HepG2 (cell line): ENCODE measurements around the gene ICAM3. TPM values are rescaled to one million over a fixed set of nuclear protein-coding genes. Genes with fewer than 3 reads are reported as not detected.

Experiments used
- ATAC-seq: fragments of 200-7000 bp; cut with Tn5 transposase; 3 replicates; pipeline ENCODE4 v1.9.1; 2020; ENCODE audit warnings: mild to moderate bottlenecking, moderate library complexity
- Bru-seq: library from RNA; stranded (reverse); fragments of 400-500 nt; gene quantifications from one replicate; lab custom pipeline; 2021; lab: Mats Ljungman, UMichigan
- BruChase-seq, 2 experiments: library from RNA; stranded (reverse); fragments of 400-500 nt; gene quantifications; one replicate each; lab custom pipeline; 2021; lab: Mats Ljungman, UMichigan
- BruUV-seq: library from RNA; stranded (reverse); fragments of 400-500 nt; replicated peaks from 2 replicates; lab custom pipeline; 2021; lab: Mats Ljungman, UMichigan
- CTCF ChIA-PET: fragments of 300-600 bp; formaldehyde crosslinking; extraction: SDS; loops from one replicate; lab custom pipeline; 2021; ENCODE audit warnings: low total read pairs, inconsistent platforms, low intra/inter-chr PET ratio; lab: Yijun Ruan, JAX
- POLR2A ChIA-PET: fragments of 350-600 bp; sonication (Branson Sonifier 250); formaldehyde crosslinking; loops from one replicate; lab custom pipeline; 2020; ENCODE audit warnings: antibody characterized with exemption, inconsistent platforms; lab: Yijun Ruan, JAX
- DNase-seq: peaks from one replicate; pipeline ENCODE4 v3.0.0-alpha.2; 2015; ENCODE audit warnings: low spot score
- FAIRE-seq: peaks from 3 replicates; lab custom pipeline; 2011; peaks lifted over from hg19 to GRCh38; lab: Jason Lieb, UNC
- H2AFZ ChIP-seq: one replicate; pipeline ENCODE4 v1.6.1; 2011; ENCODE audit warnings: low read length, inconsistent platforms
- H3K27ac ChIP-seq: fragments of 300-600 bp; 3 replicates; pipeline ENCODE4 v1.8.0; 2011; ENCODE audit warnings: mixed run types, mild to moderate bottlenecking, mixed read lengths, low read length, inconsistent platforms; ENCODE audit not compliant: insufficient read depth; ENCODE audit errors: extremely low read length
- H3K27me3 ChIP-seq, 2 experiments: fragments of 200-600 bp in 1 of 2; 2 replicates in 1 of 2; 3 replicates in 1 of 2; pipeline versions ENCODE4 v1.6.0 to v1.8.0; 2011; ENCODE audit warnings: low read length in 2 of 2, mild to moderate bottlenecking in 2 of 2, moderate library complexity in 2 of 2, inconsistent platforms in 1 of 2; ENCODE audit not compliant: insufficient read depth in 2 of 2, control insufficient read depth in 1 of 2
- H3K36me3 ChIP-seq, 2 experiments: fragments of 200-600 bp in 1 of 2; replicated peaks in 1 of 2; 2 replicates in 1 of 2; 3 replicates in 1 of 2; pipeline versions ENCODE4 v1.5.1 to v1.8.0; 2011; ENCODE audit warnings: low read length in 2 of 2, inconsistent platforms in 1 of 2; ENCODE audit not compliant: insufficient read depth in 2 of 2, control insufficient read depth in 1 of 2
- H3K4me1 ChIP-seq: 2 replicates; pipeline ENCODE4 v1.5.1; 2012; ENCODE audit warnings: low read length, inconsistent platforms; ENCODE audit not compliant: insufficient read depth
- H3K4me2 ChIP-seq: 2 replicates; pipeline ENCODE4 v1.6.0; 2011; ENCODE audit warnings: low read depth, low read length, inconsistent platforms
- H3K4me3 ChIP-seq, 3 experiments: fragments of 200-600 bp in 1 of 3; sonication (generic), shearing (Covaris generic) in 1 of 3; replicated peaks in 1 of 3; 2 replicates each; pipeline ENCODE4 v1.5.1; 2011 to 2016; ENCODE audit warnings: low read length in 3 of 3, inconsistent platforms in 2 of 3, low read depth in 2 of 3, mild to moderate bottlenecking in 2 of 3, control low read depth in 1 of 3, mixed read lengths in 1 of 3; ENCODE audit not compliant: insufficient read depth in 1 of 3
- H3K79me2 ChIP-seq: one replicate; pipeline ENCODE4 v1.6.1; 2011; ENCODE audit warnings: low read length, inconsistent platforms; ENCODE audit not compliant: insufficient read depth
- H3K9ac ChIP-seq: 2 replicates; pipeline ENCODE4 v1.6.0; 2011; ENCODE audit warnings: mild to moderate bottlenecking, low read depth, low read length, inconsistent platforms; ENCODE audit not compliant: insufficient read depth
- H3K9me3 ChIP-seq: 2 replicates; pipeline ENCODE4 v1.5.1; 2012; ENCODE audit warnings: mild to moderate bottlenecking, low read length
- H4K20me1 ChIP-seq: 2 replicates; pipeline ENCODE4 v1.6.0; 2011; ENCODE audit warnings: inconsistent platforms, mild to moderate bottlenecking, low read length, moderate library complexity; ENCODE audit not compliant: insufficient read depth
- GZF1 ChIP-seq: sonication (generic); formaldehyde crosslinking; IDR thresholded peaks from 2 replicates; pipeline ENCODE4 v1.5.1; 2020; ENCODE audit warnings: mild to moderate bottlenecking, missing genetic modification reagents
- MBD4 ChIP-seq: IDR thresholded peaks from 2 replicates; pipeline ENCODE4 v1.6.1; 2012; ENCODE audit warnings: low read length, inconsistent platforms, borderline replicate concordance
- NKX3-1 ChIP-seq: sonication (generic); formaldehyde crosslinking; IDR thresholded peaks from 2 replicates; pipeline ENCODE4 v1.5.0; 2020; ENCODE audit warnings: missing genetic modification reagents
- PAWR ChIP-seq: sonication (generic); formaldehyde crosslinking; IDR thresholded peaks from 2 replicates; pipeline ENCODE4 v1.4.0; 2020; ENCODE audit warnings: missing genetic modification reagents, mild to moderate bottlenecking, borderline replicate concordance
- PHB2 ChIP-seq: fragments of 450-650 bp; IDR thresholded peaks from 2 replicates; pipeline ENCODE4 v1.6.1; 2018; ENCODE audit not compliant: partially characterized antibody
- POGZ ChIP-seq: sonication (generic); formaldehyde crosslinking; IDR thresholded peaks from 2 replicates; pipeline ENCODE4 v1.4.0; 2020; ENCODE audit warnings: mild to moderate bottlenecking, missing genetic modification reagents
- RFX1 ChIP-seq: fragments of 450-650 bp; IDR thresholded peaks from 2 replicates; pipeline ENCODE4 v1.6.1; 2017
- TARDBP ChIP-seq: sonication (generic); formaldehyde crosslinking; IDR thresholded peaks from 2 replicates; pipeline ENCODE4 v1.8.0; 2022; ENCODE audit warnings: mild to moderate bottlenecking, missing genetic modification reagents
- XRCC5 ChIP-seq: fragments of 200-400 bp; formaldehyde crosslinking; optimal IDR thresholded peaks from 2 replicates; pipeline ENCODE3; 2017; ENCODE audit warnings: mild to moderate bottlenecking, low read length
- ZBTB7B ChIP-seq: sonication (generic); formaldehyde crosslinking; IDR thresholded peaks from 2 replicates; pipeline ENCODE4 v1.4.0; 2020; ENCODE audit warnings: missing genetic modification reagents
- ZNF276 ChIP-seq: sonication (generic); formaldehyde crosslinking; IDR thresholded peaks from 2 replicates; pipeline ENCODE4 v1.4.0; 2020; ENCODE audit warnings: mild to moderate bottlenecking, low read depth, missing genetic modification reagents
- ZNF282 ChIP-seq: fragments of 450-650 bp; IDR thresholded peaks from 2 replicates; pipeline ENCODE4 v1.6.1; 2018; ENCODE audit not compliant: partially characterized antibody
- WGBS: methylation state at CpG from one replicate; pipeline ENCODE4 v1.1.6; 2017; ENCODE audit warnings: low lambda C conversion rate; 5-methylcytosine and 5-hydroxymethylcytosine counted together
- in situ Hi-C: cut with HindIII; loops from 2 replicates; pipeline ENCODE4 v1.10.0; 2017; ENCODE audit warnings: low pct_unique_long_range_greater_than_20kb; ENCODE audit not compliant: extremely low pct_ligation_motif_present
- intact Hi-C: fragments of 100-400 bp; cut with micrococcal nuclease; formaldehyde crosslinking; loops from one replicate; pipeline ENCODE4 v1.10.0; 2022; ENCODE audit not compliant: unreplicated experiment
- long read RNA-seq, 2 experiments: library from RNA in 1 of 2; library from polyadenylated mRNA in 1 of 2; stranded (forward) in 1 of 2; unstranded in 1 of 2; transcript quantifications; one replicate each; pipeline ENCODE4 v2.0.0, GENCODE V29; 2019 to 2022
- polyA minus RNA-seq, 3 experiments: library from RNA; depleted of rRNA, polyadenylated mRNA; stranded (reverse); fragments of >200 nt; gene quantifications; 2 replicates each; pipeline ENCODE4 v1.2.3, GENCODE V29; 2011; ENCODE audit warnings: low replicate concordance in 1 of 3
- polyA plus RNA-seq, 8 experiments: library from polyadenylated mRNA; depleted of rRNA in 3 of 8; stranded (reverse) in 7 of 8; unstranded in 1 of 8; fragments of >200 nt; fragmentation: Illumina TruSeq in 4 of 8; extraction: Trizol in 4 of 8; gene quantifications; 2 replicates each; pipeline versions ENCODE4 v1.2.1 to v1.2.3, GENCODE V29; 2011 to 2016; ENCODE audit warnings: low read depth in 4 of 8, missing spikeins in 1 of 8, mixed read lengths in 1 of 8; ENCODE audit not compliant: insufficient read depth in 1 of 8
- total RNA-seq, 5 experiments: library from RNA; depleted of rRNA; stranded (reverse); fragments of >200 nt; fragmentation: Illumina TruSeq; extraction: Trizol; gene quantifications; 2 replicates each; pipeline ENCODE4 v1.2.3, GENCODE V29; 2016; ENCODE audit warnings: low read depth in 1 of 5

ICAM3 gene
- total RNA-seq (2016; rRNA removed; fragmentation: Illumina TruSeq; extraction: Trizol) (21.0 and 25.1 TPM in 2 replicates), polyA plus RNA-seq (2011; rRNA removed) (14.1 and 16.3 TPM in 2 replicates), polyA minus RNA-seq (2011; rRNA and poly(A)+ RNA removed; ENCODE audit: low replicate concordance) (16.1 and 18.5 TPM in 2 replicates), Bru-seq, nascent RNA (percentile 42 among the genes with signal in this experiment), BruChase-seq, experiment 1, labeled RNA remaining after a 6-hour chase (percentile 70 among the genes with signal in this experiment), BruChase-seq, experiment 2, labeled RNA remaining after a 2-hour chase (percentile 58 among the genes with signal in this experiment)
- 30.5 and 37.9 TPM in 2 replicates for total RNA-seq (2016; cell fraction: cytosol; rRNA removed; fragmentation: Illumina TruSeq; extraction: Trizol; ENCODE audit: low read depth)
- 19.7 and 23.7 TPM in 2 replicates for total RNA-seq (2016; cell fraction: insoluble cytoplasmic fraction; rRNA removed; fragmentation: Illumina TruSeq; extraction: Trizol)
- total RNA-seq (2016; cell fraction: membrane; rRNA removed; fragmentation: Illumina TruSeq; extraction: Trizol), result 35.4 and 39.7 TPM in 2 replicates
- total RNA-seq (2016; cell fraction: nucleus; rRNA removed; fragmentation: Illumina TruSeq; extraction: Trizol), result 6.5 and 9.1 TPM in 2 replicates
- 14.0 and 19.9 TPM in 2 replicates for polyA plus RNA-seq (2011; cell fraction: cytosol; rRNA removed)
- 9.0 and 12.6 TPM in 2 replicates for polyA plus RNA-seq (2011; cell fraction: nucleus; rRNA removed)
- 7.0 and 10.0 TPM in 2 replicates for polyA plus RNA-seq (2012)
- 38.1 and 51.4 TPM in 2 replicates for polyA plus RNA-seq (2016; cell fraction: cytosol; fragmentation: Illumina TruSeq; extraction: Trizol; ENCODE audit: low read depth)
- 25.7 and 28.4 TPM in 2 replicates for polyA plus RNA-seq (2016; cell fraction: insoluble cytoplasmic fraction; fragmentation: Illumina TruSeq; extraction: Trizol; ENCODE audit: low read depth)
- polyA plus RNA-seq (2016; cell fraction: membrane; fragmentation: Illumina TruSeq; extraction: Trizol; ENCODE audit: low read depth), result 38.5 and 41.1 TPM in 2 replicates
- polyA plus RNA-seq (2016; cell fraction: nucleus; fragmentation: Illumina TruSeq; extraction: Trizol; ENCODE audit: insufficient read depth, low read depth), result 16.9 and 17.0 TPM in 2 replicates
- polyA minus RNA-seq (2011; cell fraction: cytosol; rRNA and poly(A)+ RNA removed), result 6.1 and 8.2 TPM in 2 replicates
- polyA minus RNA-seq (2011; cell fraction: nucleus; rRNA and poly(A)+ RNA removed), result 2.4 and 3.5 TPM in 2 replicates
- long read RNA-seq, experiment 1, partial matches to known transcripts, result 41 of 44 reads
- long read RNA-seq, experiment 1, other reads (novel, unspliced or antisense), result 3 of 44 reads
- long read RNA-seq, experiment 2, partial matches to known transcripts, result 32 of 35 reads
- long read RNA-seq, experiment 2, other reads (novel, unspliced or antisense), result 3 of 35 reads

DNA sequence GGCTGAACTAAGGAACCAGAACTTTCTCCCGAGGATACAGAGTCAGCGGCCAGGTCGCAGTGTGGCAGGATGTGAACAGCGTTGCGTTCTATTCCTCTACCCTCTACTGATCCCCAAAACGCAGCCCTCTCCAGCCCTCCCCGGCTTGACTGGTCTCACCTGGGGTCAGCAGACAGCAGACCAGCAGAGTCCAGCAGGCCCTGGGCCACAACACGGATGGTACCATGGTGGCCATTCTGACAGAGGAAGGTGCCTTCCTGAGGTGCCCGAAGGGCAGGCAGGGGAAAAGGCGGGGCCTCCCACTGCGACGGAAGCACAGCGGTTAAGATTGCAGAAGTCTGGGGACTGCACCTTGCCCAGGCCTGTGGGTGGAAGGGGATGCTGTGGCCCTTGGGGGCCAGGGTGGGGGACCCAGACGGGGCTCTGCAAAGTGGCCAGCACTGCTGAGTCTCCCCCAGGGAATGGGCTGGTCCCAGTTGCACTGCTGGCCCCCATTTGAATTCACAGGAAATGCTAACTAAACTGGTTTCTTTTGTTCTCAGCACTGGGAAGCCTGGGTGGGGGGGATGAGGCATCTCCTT is at the start of gene ICAM3:
ICAM3 (minus strand) TSS at position 245 of the 581 bp plus-strand sequence; CDS start at position 235, 10 bp downstream.
- in situ Hi-C loops (loop anchor here (5.0 kb wide), 1 partner anchor 43 kb away; the partner anchor contains the start of gene TYK2), intact Hi-C loops (loop anchor here (5.0 kb wide), 1 partner anchor 48 kb away; no protein-coding TSS in a partner anchor)
- no peak within 1 kb of the TSS for H3K9ac ChIP-seq
- no peak for ATAC-seq
- FAIRE-seq, result no peak
- no peak within 1 kb of the TSS for H2AFZ ChIP-seq
- H3K9me3 ChIP-seq, result no peaks in the 10 kb centered on the region
- BruUV-seq, result no TSS peak
- ChIA-PET CTCF (no interaction called here), POLR2A (no interaction called here)
- no peak for DNase-seq
- H3K4me2 ChIP-seq, result 0 out of 2 replicates have a peak within 1 kb of the TSS, but pooled peaks have one; percentile 18
- H3K27ac ChIP-seq, result no peak within 1 kb of the TSS
- H3K79me2 ChIP-seq, result no peaks in the 10 kb centered on the region
- no peak within 1 kb of the TSS; a peak in 1 of 6 replicates for H3K4me3 ChIP-seq
- peaks cover 65% of the 10 kb centered on the region for H3K4me1 ChIP-seq
- WGBS, result 58% methylated on average over 13 of the region's 14 CpGs
- H3K27me3 ChIP-seq, result peaks cover 1 to 3% of the 10 kb centered on the region in 2 experiments; a peak in 3 of 5 replicates
- no peaks in the 10 kb centered on the region for H4K20me1 ChIP-seq
- TF ChIP-seq POGZ (no peak), RFX1 (no peak), PAWR (CRISPR knock-in tag) (no peak), PHB2 (no peak), GZF1 (CRISPR knock-in tag) (no peak), MBD4 (no peak), TARDBP (CRISPR knock-in tag) (no peak), ZNF282 (no peak), NKX3-1 (CRISPR knock-in tag) (no peak), ZNF276 (CRISPR knock-in tag) (no peak), XRCC5 (no peak), ZBTB7B (CRISPR knock-in tag) (no peak)
- H3K36me3 ChIP-seq, result no peaks in the 10 kb centered on the region
